K562 (cell line): Measurements from ENCODE around the gene PLG. TPM values are rescaled to one million over a fixed set of nuclear protein-coding genes. Genes with fewer than 3 reads are reported as not detected.

ENCODE experiments used
- ASH1L ChIP-seq: fragments of 450-650 bp; IDR thresholded peaks from 2 replicates; pipeline ENCODE4 v1.6.1; 2018; ENCODE audit warnings: borderline replicate concordance, mild to moderate bottlenecking, low read depth; ENCODE audit not compliant: partially characterized antibody
- BCL6 ChIP-seq: fragments of 250-450 bp; sonication (Bioruptor Pico); IDR thresholded peaks from 2 replicates; pipeline ENCODE4 v1.4.0; 2020
- EZH2 ChIP-seq: IDR thresholded peaks from 2 replicates; pipeline ENCODE4 v1.6.1; 2012; ENCODE audit warnings: low read depth, mild to moderate bottlenecking, inconsistent platforms, low read length, borderline replicate concordance
- MTF1 ChIP-seq: fragments of 250-450 bp; sonication (Bioruptor Pico); IDR thresholded peaks from 2 replicates; pipeline ENCODE4 v1.9.0; 2021; ENCODE audit warnings: moderate library complexity, mild to moderate bottlenecking, inconsistent platforms, borderline replicate concordance
- POLR2B ChIP-seq: fragments of 450-650 bp; IDR thresholded peaks from 2 replicates; pipeline ENCODE4 v1.6.1; 2018; ENCODE audit warnings: low read depth; ENCODE audit not compliant: partially characterized antibody
- TBP ChIP-seq: optimal IDR thresholded peaks from 2 replicates; pipeline ENCODE3; 2011; ENCODE audit warnings: low read depth, low read length, improper control_type of control experiment
- ZNF507 ChIP-seq: conservative IDR thresholded peaks from 2 replicates; pipeline ENCODE4 v1.6.1; 2017; ENCODE audit warnings: missing genetic modification characterization, missing compliant biosample characterization
- polyA plus RNA-seq, 8 experiments: library from polyadenylated mRNA; depleted of rRNA in 4 of 8; stranded (reverse) in 5 of 8; unstranded in 3 of 8; fragments of >200 nt; fragmentation: Nextera tagmentation in 2 of 8; fragmentation: Illumina TruSeq in 1 of 8; extraction: Ambion mirVana in 2 of 8; extraction: Trizol in 1 of 8; gene quantifications; 2 replicates each; pipeline versions ENCODE4 v1.2.1 to v1.2.3, GENCODE V29; 2011 to 2014; ENCODE audit warnings: inconsistent platforms in 1 of 8, missing spikeins in 1 of 8
- total RNA-seq, 7 experiments: library from RNA; depleted of rRNA in 6 of 7; stranded (reverse); fragments of >200 nt in 6 of 7; fragmentation: Illumina TruSeq in 2 of 7; extraction: Trizol in 2 of 7; gene quantifications; 2 replicates each; pipeline versions ENCODE4 v1.2.1 to v1.2.3, GENCODE V29; 2011 to 2021; ENCODE audit warnings: low replicate concordance in 1 of 7
- TF ChIP-seq, protein P1 (sequence below): fragments of 150-350 bp; IDR thresholded peaks from 2 replicates; pipeline ENCODE4 v1.6.1; 2014; ENCODE audit warnings: low read depth, mild to moderate bottlenecking, low read length, borderline replicate concordance
- TF ChIP-seq, protein P2 (sequence below): fragments of 250-450 bp; sonication (Bioruptor Pico); IDR thresholded peaks from 2 replicates; pipeline ENCODE4 v1.4.0; 2020; ENCODE audit warnings: mild to moderate bottlenecking, moderate library complexity, borderline replicate concordance
- TF ChIP-seq, protein P3 (sequence below): fragments of 450-650 bp; IDR thresholded peaks from 2 replicates; pipeline ENCODE4 v1.6.1; 2016; ENCODE audit warnings: mild to moderate bottlenecking
- TF ChIP-seq, protein P4 (sequence below), 2 experiments: IDR thresholded peaks; 2 replicates each; pipeline ENCODE4 v1.6.1; 2012; ENCODE audit warnings: improper control_type of control experiment in 2 of 2, low read depth in 2 of 2, low read length in 2 of 2, borderline replicate concordance in 1 of 2
- TF ChIP-seq, protein P5 (sequence below): fragments of 450-650 bp; conservative IDR thresholded peaks from 2 replicates; pipeline ENCODE4 v1.6.1; 2016; ENCODE audit warnings: missing genetic modification characterization, low read depth, mild to moderate bottlenecking, control low read depth, missing compliant biosample characterization

Gene PLG
- total and polyA plus RNA-seq, 9 of the 15 experiments (the other 6 are each of a cell fraction or from before 2014, with no cell fraction given), result 0.64 TPM; not detected in 8

DNA sequence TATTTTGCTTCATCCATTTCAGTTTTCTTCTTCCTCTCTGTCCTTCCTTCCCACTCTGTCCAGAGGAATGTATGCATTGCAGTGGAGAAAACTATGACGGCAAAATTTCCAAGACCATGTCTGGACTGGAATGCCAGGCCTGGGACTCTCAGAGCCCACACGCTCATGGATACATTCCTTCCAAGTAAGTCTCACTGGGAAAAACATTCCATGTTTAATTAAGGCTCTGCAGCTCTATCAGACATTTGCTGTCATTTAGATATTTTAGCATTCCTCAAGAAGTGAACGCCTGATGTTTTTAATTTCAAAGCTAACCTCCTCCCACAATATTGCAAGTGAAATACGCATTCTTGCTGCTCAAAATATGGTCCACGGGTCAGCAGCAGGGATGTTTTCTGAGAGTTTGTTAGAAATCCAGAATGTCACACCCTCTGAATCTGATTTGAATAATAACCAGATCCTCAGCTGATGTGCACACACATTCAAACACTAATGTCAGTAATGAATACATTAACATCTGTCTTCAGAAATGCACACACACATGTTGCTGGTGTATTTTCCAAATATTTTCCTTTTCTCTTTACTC, 12.8 kb downstream of the PLG start (continued):
- TF ChIP-seq, protein P1, sequence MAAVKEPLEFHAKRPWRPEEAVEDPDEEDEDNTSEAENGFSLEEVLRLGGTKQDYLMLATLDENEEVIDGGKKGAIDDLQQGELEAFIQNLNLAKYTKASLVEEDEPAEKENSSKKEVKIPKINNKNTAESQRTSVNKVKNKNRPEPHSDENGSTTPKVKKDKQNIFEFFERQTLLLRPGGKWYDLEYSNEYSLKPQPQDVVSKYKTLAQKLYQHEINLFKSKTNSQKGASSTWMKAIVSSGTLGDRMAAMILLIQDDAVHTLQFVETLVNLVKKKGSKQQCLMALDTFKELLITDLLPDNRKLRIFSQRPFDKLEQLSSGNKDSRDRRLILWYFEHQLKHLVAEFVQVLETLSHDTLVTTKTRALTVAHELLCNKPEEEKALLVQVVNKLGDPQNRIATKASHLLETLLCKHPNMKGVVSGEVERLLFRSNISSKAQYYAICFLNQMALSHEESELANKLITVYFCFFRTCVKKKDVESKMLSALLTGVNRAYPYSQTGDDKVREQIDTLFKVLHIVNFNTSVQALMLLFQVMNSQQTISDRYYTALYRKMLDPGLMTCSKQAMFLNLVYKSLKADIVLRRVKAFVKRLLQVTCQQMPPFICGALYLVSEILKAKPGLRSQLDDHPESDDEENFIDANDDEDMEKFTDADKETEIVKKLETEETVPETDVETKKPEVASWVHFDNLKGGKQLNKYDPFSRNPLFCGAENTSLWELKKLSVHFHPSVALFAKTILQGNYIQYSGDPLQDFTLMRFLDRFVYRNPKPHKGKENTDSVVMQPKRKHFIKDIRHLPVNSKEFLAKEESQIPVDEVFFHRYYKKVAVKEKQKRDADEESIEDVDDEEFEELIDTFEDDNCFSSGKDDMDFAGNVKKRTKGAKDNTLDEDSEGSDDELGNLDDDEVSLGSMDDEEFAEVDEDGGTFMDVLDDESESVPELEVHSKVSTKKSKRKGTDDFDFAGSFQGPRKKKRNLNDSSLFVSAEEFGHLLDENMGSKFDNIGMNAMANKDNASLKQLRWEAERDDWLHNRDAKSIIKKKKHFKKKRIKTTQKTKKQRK, result no peak
- TF ChIP-seq, protein P2, sequence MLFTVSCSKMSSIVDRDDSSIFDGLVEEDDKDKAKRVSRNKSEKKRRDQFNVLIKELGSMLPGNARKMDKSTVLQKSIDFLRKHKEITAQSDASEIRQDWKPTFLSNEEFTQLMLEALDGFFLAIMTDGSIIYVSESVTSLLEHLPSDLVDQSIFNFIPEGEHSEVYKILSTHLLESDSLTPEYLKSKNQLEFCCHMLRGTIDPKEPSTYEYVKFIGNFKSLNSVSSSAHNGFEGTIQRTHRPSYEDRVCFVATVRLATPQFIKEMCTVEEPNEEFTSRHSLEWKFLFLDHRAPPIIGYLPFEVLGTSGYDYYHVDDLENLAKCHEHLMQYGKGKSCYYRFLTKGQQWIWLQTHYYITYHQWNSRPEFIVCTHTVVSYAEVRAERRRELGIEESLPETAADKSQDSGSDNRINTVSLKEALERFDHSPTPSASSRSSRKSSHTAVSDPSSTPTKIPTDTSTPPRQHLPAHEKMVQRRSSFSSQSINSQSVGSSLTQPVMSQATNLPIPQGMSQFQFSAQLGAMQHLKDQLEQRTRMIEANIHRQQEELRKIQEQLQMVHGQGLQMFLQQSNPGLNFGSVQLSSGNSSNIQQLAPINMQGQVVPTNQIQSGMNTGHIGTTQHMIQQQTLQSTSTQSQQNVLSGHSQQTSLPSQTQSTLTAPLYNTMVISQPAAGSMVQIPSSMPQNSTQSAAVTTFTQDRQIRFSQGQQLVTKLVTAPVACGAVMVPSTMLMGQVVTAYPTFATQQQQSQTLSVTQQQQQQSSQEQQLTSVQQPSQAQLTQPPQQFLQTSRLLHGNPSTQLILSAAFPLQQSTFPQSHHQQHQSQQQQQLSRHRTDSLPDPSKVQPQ, result no peak
- TF ChIP-seq MTF1 (CRISPR knock-in tag), result no peak
- TF ChIP-seq, protein P3, sequence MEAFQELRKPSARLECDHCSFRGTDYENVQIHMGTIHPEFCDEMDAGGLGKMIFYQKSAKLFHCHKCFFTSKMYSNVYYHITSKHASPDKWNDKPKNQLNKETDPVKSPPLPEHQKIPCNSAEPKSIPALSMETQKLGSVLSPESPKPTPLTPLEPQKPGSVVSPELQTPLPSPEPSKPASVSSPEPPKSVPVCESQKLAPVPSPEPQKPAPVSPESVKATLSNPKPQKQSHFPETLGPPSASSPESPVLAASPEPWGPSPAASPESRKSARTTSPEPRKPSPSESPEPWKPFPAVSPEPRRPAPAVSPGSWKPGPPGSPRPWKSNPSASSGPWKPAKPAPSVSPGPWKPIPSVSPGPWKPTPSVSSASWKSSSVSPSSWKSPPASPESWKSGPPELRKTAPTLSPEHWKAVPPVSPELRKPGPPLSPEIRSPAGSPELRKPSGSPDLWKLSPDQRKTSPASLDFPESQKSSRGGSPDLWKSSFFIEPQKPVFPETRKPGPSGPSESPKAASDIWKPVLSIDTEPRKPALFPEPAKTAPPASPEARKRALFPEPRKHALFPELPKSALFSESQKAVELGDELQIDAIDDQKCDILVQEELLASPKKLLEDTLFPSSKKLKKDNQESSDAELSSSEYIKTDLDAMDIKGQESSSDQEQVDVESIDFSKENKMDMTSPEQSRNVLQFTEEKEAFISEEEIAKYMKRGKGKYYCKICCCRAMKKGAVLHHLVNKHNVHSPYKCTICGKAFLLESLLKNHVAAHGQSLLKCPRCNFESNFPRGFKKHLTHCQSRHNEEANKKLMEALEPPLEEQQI, result no peak
- no peak for TF ChIP-seq EZH2
- TF ChIP-seq POLR2B, result no peak
- TF ChIP-seq, protein P4, sequence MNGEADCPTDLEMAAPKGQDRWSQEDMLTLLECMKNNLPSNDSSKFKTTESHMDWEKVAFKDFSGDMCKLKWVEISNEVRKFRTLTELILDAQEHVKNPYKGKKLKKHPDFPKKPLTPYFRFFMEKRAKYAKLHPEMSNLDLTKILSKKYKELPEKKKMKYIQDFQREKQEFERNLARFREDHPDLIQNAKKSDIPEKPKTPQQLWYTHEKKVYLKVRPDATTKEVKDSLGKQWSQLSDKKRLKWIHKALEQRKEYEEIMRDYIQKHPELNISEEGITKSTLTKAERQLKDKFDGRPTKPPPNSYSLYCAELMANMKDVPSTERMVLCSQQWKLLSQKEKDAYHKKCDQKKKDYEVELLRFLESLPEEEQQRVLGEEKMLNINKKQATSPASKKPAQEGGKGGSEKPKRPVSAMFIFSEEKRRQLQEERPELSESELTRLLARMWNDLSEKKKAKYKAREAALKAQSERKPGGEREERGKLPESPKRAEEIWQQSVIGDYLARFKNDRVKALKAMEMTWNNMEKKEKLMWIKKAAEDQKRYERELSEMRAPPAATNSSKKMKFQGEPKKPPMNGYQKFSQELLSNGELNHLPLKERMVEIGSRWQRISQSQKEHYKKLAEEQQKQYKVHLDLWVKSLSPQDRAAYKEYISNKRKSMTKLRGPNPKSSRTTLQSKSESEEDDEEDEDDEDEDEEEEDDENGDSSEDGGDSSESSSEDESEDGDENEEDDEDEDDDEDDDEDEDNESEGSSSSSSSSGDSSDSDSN (IDR thresholded peaks at IDR 0.05; ENCODE audit: borderline replicate concordance in 1 of 2, low read depth in 2 of 2, low read length in 2 of 2), result no peak
- TF ChIP-seq, protein P5, sequence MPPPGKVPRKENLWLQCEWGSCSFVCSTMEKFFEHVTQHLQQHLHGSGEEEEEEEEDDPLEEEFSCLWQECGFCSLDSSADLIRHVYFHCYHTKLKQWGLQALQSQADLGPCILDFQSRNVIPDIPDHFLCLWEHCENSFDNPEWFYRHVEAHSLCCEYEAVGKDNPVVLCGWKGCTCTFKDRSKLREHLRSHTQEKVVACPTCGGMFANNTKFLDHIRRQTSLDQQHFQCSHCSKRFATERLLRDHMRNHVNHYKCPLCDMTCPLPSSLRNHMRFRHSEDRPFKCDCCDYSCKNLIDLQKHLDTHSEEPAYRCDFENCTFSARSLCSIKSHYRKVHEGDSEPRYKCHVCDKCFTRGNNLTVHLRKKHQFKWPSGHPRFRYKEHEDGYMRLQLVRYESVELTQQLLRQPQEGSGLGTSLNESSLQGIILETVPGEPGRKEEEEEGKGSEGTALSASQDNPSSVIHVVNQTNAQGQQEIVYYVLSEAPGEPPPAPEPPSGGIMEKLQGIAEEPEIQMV, result no peak
- TF ChIP-seq ASH1L, result no peak
- no peak for TF ChIP-seq BCL6 (CRISPR knock-in tag)
- no peak for TF ChIP-seq TBP
- no peak for TF ChIP-seq ZNF507
